Breast epithelium (tissue), 3 donors: ENCODE data around the gene GALNT9.

ENCODE experiments used
- POLR2AphosphoS5 ChIP-seq, 3 donors: sonication (generic); formaldehyde crosslinking; IDR thresholded peaks; one replicate each; pipeline ENCODE4 v1.6.1; 2017; ENCODE audit warnings: antibody characterized with exemption in 3 of 3
- TF ChIP-seq, protein P1 (sequence below), 3 donors: fragments of 450-650 bp; IDR thresholded peaks; one replicate each; pipeline ENCODE4 v1.5.1; 2016 to 2017; ENCODE audit warnings: antibody characterized with exemption in 3 of 3, mild to moderate bottlenecking in 3 of 3, moderate library complexity in 3 of 3

DNA sequence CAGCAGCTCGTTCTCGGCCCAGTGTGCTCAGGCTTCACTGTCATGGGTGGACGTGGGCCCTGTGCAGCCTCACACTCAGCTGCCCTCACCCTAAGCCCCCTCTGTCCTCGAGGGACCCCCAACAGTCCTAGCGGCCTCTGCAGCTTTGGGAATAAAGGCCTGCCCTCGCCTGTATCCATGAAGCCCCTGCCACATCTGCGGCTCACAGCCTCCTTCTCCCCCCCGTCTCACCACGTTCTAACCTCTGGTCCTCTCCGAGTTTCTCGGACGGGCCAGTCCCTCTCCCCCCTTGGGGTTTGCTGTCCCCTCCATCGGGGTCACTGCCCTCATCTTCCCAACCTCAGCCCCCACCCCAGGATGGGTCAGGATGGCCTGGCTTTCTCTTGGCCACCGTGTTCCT, 30.2 kb upstream of the GALNT9 start:
- TF ChIP-seq, protein P1, sequence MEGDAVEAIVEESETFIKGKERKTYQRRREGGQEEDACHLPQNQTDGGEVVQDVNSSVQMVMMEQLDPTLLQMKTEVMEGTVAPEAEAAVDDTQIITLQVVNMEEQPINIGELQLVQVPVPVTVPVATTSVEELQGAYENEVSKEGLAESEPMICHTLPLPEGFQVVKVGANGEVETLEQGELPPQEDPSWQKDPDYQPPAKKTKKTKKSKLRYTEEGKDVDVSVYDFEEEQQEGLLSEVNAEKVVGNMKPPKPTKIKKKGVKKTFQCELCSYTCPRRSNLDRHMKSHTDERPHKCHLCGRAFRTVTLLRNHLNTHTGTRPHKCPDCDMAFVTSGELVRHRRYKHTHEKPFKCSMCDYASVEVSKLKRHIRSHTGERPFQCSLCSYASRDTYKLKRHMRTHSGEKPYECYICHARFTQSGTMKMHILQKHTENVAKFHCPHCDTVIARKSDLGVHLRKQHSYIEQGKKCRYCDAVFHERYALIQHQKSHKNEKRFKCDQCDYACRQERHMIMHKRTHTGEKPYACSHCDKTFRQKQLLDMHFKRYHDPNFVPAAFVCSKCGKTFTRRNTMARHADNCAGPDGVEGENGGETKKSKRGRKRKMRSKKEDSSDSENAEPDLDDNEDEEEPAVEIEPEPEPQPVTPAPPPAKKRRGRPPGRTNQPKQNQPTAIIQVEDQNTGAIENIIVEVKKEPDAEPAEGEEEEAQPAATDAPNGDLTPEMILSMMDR (IDR thresholded peaks at IDR 0.05), result no peak
- no peak for TF ChIP-seq POLR2AphosphoS5 (IDR thresholded peaks at IDR 0.05)
